Left kidney (tissue), 8 donors: ENCODE data around the gene CYP21A2. TPM values are rescaled to one million over a fixed set of nuclear protein-coding genes. Genes with fewer than 3 reads are reported as not detected.
"Not testable (repeated sequence)": the region's sequence is repeated elsewhere in the genome, so short reads cannot be mapped to it uniquely, and the experiment has no call there.

ENCODE experiments used
- DNase-seq: peaks from one replicate; pipeline ENCODE4 v3.0.0-alpha.2; 2013
- long read RNA-seq, 8 donors: transcript quantifications; one replicate each; lab custom pipeline, GENCODE V29; 2026
- polyA plus RNA-seq: library from polyadenylated mRNA; unstranded; fragments of 120-200 nt; gene quantifications from one replicate; pipeline ENCODE4 v1.2.1, GENCODE V29; 2013; ENCODE audit not compliant: insufficient read length

The CYP21A2 gene
- 0.55 TPM for polyA plus RNA-seq
- long read RNA-seq, donor 1, result 0 reads
- long read RNA-seq, donor 2, result 0 reads
- long read RNA-seq, donor 3, result 0 reads
- long read RNA-seq, donor 4, result 0 reads
- long read RNA-seq, donor 5, result 0 reads
- long read RNA-seq, donor 6, result 0 reads
- long read RNA-seq, donor 7, result 0 reads
- long read RNA-seq, donor 8, result 0 reads

DNA sequence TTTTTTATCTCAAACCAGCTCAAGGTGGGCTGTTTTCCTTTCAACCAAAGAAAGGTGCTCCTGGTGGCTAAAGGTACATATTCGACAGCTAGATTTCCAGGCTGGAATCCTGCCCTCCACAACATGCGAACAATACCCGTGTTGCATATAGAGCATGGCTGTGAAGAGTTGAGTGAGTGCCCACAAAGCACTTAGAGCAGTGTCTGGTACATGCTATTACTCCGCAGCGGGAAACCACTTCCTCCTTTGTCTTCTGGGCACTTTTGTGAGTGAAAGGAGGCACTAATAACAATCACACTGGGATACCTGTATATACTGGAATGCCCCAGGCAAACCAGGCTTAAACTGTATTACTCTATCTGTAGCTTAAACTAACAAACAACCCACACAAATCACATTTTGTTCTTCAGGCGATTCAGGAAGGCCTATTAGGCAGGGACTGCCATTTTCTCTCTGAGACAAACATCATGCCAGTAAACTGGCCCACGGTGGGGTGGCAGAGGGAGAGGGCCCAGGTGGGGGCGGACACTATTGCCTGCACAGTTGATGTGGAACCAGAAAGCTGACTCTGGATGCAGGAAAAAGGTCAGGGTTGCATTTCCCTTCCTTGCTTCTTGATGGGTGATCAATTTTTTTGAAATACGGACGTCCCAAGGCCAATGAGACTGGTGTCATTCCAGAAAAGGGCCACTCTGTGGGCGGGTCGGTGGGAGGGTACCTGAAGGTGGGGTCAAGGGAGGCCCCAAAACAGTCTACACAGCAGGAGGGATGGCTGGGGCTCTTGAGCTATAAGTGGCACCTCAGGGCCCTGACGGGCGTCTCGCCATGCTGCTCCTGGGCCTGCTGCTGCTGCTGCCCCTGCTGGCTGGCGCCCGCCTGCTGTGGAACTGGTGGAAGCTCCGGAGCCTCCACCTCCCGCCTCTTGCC lies at the start of gene CYP21A2:
Gene CYP21A2, plus strand, starts transcription at position 818 of the 927 bp plus-strand sequence. Its CDS starts 8 bp downstream, at position 826.
- DNase-seq, result not testable (repeated sequence)

DNA sequence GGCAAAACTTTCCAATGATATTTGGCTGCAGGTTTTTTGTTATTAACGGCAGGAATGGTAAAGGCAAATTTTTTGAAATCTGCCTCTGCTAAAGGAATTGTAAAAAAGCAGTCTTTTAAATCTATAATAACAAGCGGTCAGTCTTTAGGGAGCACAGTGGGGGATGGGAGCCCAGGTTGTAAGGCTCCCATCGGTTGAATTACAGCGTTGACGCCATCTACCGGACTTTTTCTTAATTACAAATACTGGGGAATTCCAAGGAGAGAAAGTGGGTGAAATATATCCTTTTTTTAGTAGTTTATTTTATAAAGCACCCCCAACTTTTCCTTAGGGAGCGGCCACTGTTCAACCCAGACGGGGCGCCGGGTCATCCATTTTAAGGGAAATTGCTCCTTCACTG lies 48.9 kb upstream of the CYP21A2 start:
- not testable (repeated sequence) for DNase-seq

DNA sequence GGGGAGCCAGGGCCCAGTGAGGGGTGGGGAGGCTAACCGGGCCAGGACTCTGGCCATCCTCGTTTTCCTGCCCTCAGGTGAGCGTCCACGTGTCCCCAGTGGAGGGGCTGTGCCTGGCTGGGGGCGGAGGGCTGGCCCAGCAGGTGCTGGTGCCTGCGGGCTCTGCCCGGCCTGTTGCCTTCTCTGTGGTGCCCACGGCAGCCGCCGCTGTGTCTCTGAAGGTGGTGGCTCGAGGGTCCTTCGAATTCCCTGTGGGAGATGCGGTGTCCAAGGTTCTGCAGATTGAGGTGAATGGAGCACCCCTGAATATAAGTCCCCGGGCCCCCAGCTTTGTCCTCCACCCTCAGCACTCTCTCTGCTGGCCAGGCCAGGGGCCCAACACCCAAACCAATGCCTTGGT lies 43.8 kb upstream of the CYP21A2 start:
- not testable (repeated sequence) for DNase-seq

DNA sequence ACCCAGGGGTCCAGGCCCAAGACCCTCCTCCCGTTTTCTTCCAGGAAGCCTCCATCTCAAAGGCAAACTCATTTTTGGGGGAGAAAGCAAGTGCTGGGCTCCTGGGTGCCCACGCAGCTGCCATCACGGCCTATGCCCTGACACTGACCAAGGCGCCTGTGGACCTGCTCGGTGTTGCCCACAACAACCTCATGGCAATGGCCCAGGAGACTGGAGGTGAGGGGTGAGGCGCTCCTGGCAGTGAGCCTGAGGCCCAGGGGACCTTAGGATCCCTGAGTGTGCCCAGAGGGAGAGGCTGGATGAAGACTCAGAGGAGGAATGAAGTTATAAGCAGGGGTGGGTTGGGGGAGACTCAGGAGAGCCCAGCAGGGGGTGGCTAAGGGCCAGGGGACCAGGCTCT lies 41.8 kb upstream of the CYP21A2 start:
- DNase-seq, result not testable (repeated sequence)

DNA sequence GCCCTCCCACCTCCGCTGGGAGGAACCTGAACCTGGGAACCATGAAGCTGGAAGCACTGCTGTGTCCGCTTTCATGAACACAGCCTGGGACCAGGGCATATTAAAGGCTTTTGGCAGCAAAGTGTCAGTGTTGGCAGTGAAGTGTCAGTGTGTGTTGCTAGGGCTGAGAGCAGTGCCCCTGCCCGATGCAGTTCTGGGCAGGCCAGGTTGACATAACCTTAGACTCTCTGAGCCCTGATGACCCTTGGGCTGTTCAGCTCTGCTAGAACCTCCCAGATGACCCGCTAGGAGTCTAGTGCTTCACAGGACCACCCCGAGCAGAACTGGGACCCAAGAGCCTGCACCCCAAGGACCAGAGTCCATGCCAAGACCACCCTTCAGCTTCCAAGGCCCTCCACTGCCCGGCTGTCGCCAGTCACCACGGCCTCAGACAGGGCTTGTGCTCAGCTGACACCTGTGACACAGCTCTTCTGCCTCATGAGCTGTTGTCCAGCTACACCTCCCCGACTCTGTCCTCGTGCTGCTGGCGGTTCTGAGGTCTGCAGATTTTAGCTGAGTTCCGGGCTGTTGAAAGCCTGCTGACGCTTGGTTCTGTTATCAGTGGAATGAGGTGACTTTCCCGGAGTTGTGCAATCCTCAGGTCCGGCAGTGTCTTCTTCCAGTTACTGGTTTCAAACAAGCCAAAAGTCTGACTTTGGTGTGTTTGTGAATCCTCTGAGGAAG lies 35.5 kb upstream of the CYP21A2 start:
- not testable (repeated sequence) for DNase-seq

DNA sequence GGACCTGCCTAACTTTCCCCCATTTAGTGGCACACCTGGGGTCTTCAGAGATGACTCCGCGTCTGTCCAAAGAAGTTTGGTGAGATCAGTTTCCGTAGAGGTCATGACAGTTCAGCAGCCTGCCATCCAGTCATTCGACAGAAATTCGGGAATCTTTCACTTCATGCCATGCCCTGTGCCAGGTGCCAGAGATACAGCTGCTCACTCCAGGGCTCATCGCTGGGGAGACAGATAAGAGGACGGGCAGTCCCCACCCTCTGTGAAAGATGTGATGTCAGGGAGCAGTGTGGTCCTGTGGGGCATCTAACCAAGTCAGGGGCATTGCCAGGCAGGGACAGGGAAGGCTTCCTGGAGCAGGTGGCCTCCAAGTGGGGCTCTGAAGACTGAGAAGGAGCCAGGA lies 34.9 kb upstream of the CYP21A2 start:
- DNase-seq, result not testable (repeated sequence)

DNA sequence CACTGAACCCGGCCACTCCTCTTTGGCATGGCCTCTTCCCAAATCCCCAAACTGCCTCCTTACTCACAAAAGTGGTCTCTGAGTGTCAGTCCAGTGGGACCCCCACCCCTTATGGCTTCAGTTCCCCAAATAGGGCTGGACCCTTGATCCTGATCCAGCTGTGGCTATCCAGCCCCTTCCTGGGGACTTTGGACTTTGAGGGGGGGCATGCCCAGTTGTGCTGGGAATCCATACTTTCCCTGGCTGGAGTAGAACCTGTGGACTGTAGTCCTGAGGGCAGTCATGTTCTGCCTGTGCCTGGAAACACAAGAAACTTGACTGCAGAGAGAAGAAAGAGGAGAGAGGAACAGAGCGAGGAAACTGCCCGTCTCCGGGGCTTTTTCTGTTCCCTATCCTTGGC lies 33.8 kb upstream of the CYP21A2 start:
- not testable (repeated sequence) for DNase-seq

DNA sequence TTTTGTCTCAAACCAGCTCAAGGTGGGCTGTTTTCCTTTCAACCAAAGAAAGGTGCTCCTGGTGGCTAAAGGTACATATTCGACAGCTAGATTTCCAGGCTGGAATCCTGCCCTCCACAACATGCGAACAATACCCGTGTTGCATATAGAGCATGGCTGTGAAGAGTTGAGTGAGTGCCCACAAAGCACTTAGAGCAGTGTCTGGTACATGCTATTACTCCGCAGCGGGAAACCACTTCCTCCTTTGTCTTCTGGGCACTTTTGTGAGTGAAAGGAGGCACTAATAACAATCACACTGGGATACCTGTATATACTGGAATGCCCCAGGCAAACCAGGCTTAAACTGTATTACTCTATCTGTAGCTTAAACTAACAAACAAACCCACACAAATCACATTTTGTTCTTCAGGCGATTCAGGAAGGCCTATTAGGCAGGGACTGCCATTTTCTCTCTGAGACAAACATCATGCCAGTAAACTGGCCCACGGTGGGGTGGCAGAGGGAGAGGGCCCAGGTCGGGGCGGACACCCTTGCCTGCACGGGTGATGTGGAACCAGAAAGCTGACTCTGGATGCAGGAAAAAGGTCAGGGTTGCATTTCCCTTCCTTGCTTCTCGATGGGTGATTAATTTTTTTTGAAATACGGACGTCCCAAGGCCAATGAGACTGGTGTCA lies 33.2 kb upstream of the CYP21A2 start:
- not testable (repeated sequence) for DNase-seq

DNA sequence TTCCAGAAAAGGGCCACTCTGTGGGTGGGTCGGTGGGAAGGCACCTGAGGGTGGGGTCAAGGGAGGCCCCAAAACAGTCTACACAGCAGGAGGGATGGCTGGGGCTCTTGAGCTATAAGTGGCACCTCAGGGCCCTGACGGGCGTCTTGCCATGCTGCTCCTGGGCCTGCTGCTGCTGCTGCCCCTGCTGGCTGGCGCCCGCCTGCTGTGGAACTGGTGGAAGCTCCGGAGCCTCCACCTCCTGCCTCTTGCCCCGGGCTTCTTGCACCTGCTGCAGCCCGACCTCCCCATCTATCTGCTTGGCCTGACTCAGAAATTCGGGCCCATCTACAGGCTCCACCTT lies 32.7 kb upstream of the CYP21A2 start:
- DNase-seq, result not testable (repeated sequence)

DNA sequence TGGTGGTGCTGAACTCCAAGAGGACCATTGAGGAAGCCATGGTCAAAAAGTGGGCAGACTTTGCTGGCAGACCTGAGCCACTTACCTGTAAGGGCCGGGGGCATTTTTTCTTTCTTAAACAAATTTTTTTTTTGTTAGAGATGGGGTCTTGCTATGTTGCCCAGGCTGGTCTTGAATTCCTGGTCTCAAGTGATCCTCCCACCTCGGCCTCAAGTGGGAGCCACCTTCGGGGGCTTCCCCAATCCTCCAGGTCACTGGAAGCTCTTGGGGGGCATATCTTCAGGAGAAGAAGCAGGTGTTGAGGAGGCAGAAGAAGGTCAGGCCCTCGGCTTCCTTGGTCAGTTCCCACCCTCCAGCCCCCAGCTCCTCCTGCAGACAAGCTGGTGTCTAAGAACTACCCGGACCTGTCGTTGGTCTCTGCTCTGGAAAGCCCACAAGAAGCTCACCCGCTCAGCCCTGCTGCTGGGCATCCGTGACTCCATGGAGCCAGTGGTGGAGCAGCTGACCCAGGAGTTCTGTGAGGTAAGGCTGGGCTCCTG lies 32.2 kb upstream of the CYP21A2 start:
- not testable (repeated sequence) for DNase-seq

DNA sequence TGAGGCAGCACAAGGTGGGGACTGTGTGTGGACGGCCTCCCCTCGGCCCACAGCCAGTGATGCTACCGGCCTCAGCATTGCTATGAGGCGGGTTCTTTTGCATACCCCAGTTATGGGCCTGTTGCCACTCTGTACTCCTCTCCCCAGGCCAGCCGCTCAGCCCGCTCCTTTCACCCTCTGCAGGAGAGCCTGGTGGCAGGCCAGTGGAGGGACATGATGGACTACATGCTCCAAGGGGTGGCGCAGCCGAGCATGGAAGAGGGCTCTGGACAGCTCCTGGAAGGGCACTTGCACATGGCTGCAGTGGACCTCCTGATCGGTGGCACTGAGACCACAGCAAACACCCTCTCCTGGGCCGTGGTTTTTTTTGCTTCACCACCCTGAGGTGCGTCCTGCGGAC lies 31.1 kb upstream of the CYP21A2 start:
- not testable (repeated sequence) for DNase-seq

DNA sequence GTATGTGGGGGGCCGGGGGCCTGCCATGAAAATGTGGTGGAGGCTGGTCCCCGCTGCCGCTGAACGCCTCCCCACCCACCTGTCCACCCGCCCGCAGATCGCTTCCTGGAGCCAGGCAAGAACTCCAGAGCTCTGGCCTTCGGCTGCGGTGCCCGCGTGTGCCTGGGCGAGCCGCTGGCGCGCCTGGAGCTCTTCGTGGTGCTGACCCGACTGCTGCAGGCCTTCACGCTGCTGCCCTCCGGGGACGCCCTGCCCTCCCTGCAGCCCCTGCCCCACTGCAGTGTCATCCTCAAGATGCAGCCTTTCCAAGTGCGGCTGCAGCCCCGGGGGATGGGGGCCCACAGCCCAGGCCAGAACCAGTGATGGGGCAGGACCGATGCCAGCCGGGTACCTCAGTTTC lies 30.2 kb upstream of the CYP21A2 start:
- DNase-seq, result not testable (repeated sequence)

DNA sequence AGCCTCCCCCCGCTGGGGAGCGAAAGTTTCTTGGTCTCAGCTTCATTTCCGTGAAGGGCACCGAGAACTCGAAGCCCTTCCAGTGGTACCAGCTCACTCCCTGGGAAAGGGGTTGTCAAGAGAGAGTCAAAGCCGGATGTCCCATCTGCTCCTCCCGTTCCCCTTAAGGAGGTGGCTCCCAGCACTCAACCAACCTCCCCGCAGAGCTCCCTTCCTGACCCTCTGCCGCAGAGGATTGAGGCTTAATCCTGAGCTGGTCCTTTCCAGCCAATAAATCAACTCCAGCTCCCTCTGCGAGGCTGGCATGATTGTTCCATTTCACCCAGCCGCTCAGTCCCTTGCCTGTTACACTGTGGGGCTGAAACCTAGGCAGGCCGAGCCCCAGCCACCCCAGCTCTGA lies 29.6 kb upstream of the CYP21A2 start:
- not testable (repeated sequence) for DNase-seq

DNA sequence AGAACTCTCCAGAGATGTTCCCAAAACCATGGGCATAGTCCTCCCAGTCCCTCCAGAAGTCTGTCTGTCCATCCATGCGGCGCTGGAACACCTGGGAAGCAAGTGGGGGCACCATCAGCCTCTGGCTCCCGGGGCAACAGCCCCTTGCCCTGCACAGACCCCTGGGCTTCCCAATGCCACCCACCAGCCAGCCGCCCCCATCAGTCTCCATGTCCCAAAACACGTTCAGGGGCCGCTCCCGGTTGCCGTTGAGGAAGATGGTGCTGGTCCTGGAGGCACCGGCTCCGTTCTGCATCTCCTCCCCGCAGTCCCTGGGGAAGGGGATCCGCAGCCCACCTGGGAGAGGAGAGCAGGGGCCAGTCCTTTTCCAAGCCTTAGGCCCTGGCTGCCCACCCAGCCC lies 28.7 kb upstream of the CYP21A2 start:
- not testable (repeated sequence) for DNase-seq

DNA sequence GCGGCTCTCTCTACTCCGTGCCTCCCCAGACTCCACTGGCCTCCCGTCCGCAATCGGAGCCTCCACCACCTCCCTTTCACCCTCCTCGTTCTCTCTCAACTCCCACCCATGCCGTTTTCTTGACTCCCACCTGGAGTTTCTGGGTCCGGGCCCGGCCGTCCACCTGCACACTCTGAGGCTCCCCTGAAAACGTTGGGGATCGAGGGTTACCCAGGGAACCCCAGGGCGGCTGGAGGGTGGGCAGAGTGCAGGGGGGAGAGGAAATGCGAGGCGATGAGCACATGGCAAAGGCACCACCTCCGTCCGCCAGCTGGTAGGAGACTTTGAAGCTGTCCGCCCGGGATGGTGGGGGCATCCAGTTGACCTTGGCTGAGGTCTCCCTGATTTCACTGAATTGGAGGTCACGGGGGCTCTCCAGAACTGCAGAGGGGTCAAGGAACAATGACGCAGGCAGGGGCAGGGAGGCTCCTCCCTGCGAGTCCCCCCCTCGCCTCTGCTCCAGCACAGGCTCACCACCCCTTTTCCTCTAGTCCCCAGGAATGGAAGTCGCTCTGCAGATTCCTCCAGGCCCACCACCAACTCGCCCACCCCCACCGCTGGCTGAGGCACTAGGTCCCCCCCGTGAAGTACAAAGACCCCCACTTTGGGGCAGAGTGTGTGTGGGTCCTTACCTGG lies 27.2 kb upstream of the CYP21A2 start:
- DNase-seq, result not testable (repeated sequence)

DNA sequence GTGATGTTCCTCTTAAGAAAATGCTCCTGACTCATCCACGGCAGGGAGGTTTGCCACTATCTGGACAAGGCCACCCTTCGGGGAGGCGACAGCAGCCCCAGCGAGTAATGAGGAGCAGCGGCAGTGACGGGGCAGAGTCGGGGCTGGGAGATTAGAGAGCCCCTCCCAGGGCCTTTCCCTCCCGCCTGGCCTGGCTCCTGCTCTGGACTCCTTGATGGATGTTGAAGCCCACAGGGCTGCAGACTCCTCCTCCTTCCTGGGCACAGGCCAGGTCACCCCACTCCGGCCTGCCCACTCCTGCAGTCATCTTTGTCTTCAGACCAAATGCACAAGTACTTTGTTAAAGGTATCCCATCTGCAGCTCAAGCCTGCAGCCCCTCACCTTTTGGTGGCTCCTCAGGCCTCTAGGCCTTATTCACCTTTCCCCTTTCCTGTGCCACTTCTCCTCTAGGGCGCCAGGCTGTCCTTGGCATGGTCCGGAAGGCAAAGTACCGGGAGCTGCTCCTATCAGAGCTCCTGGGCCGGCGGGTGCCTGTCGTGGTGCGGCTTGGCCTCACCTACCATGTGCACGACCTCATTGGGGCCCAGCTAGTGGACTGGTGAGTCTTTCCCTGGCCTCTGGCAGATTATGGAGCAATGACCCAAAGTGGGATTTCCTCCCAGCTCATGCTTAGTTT lies 25.1 kb upstream of the CYP21A2 start:
- DNase-seq, result not testable (repeated sequence)

DNA sequence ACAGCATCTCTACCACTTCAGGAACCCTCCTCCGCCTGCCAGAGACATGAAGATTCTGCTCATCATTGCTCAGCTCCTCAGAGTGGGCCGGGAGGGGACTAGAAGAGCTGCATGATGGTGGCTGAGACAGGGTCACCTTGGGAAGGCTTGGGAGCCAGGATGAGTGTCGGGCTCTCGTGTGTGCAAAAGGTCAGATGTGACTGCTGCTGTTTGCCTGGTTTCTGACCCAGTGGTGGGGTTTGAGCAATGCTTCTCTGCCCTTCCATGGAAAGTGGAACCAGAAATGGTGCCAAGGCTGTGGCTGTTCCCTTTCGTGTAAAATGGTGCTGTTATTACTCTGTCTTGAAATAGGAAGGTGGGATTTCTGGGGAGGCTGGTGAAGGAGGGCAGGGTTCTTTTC lies 24.5 kb upstream of the CYP21A2 start:
- not testable (repeated sequence) for DNase-seq

DNA sequence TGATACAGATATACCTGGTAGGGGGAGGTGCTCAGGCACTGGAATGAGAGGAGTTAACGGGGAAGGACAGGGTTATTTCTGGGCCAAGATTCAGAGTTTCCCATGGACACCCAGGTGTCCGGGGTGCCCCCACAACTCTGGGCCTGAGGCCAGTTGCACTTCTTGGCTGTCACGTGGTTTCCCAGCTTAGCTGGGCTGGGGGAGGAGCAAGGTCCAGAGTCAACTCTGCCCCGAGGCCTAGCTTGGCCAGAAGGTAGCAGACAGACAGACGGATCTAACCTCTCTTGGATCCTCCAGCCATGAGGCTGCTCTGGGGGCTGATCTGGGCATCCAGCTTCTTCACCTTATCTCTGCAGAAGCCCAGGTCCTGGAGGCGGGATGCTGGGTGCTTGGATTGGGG lies 23.7 kb upstream of the CYP21A2 start, which contains the start of gene C4B:
Gene C4B, plus strand, starts transcription at position 249 of the 400 bp plus-strand sequence. Its CDS starts 51 bp downstream, at position 300.
- not testable (repeated sequence) for DNase-seq

DNA sequence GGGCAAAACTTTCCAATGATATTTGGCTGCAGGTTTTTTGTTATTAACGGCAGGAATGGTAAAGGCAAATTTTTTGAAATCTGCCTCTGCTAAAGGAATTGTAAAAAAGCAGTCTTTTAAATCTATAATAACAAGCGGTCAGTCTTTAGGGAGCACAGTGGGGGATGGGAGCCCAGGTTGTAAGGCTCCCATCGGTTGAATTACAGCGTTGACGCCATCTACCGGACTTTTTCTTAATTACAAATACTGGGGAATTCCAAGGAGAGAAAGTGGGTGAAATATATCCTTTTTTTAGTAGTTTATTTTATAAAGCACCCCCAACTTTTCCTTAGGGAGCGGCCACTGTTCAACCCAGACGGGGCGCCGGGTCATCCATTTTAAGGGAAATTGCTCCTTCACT lies 16.1 kb upstream of the CYP21A2 start:
- not testable (repeated sequence) for DNase-seq

DNA sequence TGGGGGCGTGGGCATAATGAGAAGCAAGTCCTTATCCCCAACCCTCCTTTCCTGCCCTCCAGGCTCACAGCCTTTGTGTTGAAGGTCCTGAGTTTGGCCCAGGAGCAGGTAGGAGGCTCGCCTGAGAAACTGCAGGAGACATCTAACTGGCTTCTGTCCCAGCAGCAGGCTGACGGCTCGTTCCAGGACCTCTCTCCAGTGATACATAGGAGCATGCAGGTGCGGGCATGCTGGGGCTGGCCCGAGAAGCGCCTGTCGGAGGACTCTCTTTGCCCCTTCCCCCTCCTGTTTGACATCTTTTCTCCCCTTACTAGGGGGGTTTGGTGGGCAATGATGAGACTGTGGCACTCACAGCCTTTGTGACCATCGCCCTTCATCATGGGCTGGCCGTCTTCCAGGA lies 9.6 kb upstream of the CYP21A2 start:
- DNase-seq, result not testable (repeated sequence)
